Neural cell (in vitro differentiated cells): Measurements from ENCODE around the gene CST9.

Experiments used
- CTCF ChIP-seq: fragments of 450-650 bp; IDR thresholded peaks from 2 replicates; pipeline ENCODE4 v1.5.1; 2014; ENCODE audit warnings: antibody characterized with exemption, mild to moderate bottlenecking, moderate library complexity; ENCODE audit not compliant: poor library complexity, severe bottlenecking
- EP300 ChIP-seq: fragments of 450-650 bp; conservative IDR thresholded peaks from 2 replicates; pipeline ENCODE4 v1.6.1; 2014; ENCODE audit warnings: antibody characterized with exemption, mild to moderate bottlenecking, moderate library complexity; ENCODE audit not compliant: poor library complexity, severe bottlenecking
- EZH2 ChIP-seq: fragments of 200-600, 300-800 bp; shearing (Covaris generic), sonication (generic); IDR thresholded peaks from 2 replicates; pipeline ENCODE4 v1.6.1; 2014; ENCODE audit warnings: antibody characterized with exemption, low read length, borderline replicate concordance, mild to moderate bottlenecking; ENCODE audit not compliant: insufficient read depth, poor library complexity, severe bottlenecking
- MXI1 ChIP-seq: fragments of 450-650 bp; conservative IDR thresholded peaks from 2 replicates; pipeline ENCODE4 v1.6.1; 2014; ENCODE audit warnings: antibody characterized with exemption, mild to moderate bottlenecking; ENCODE audit not compliant: poor library complexity, severe bottlenecking
- POLR2AphosphoS5 ChIP-seq: IDR thresholded peaks from 2 replicates; pipeline ENCODE4 v1.6.1; 2012
- RAD21 ChIP-seq: fragments of 450-650 bp; conservative IDR thresholded peaks from 2 replicates; pipeline ENCODE4 v1.6.1; 2014; ENCODE audit warnings: antibody characterized with exemption, mild to moderate bottlenecking, moderate library complexity
- REST ChIP-seq: IDR thresholded peaks from 2 replicates; pipeline ENCODE4 v1.6.1; 2012; ENCODE audit warnings: borderline replicate concordance
- TAF1 ChIP-seq: IDR thresholded peaks from 2 replicates; pipeline ENCODE4 v1.6.1; 2012; ENCODE audit warnings: low read depth

GRCh38 chr20:23585808-23586734 lies 19.6 kb downstream of the CST9 start:
- TF ChIP-seq EP300 (no peak), CTCF (no peak), RAD21 (no peak), POLR2AphosphoS5 (no peak), MXI1 (no peak), EZH2 (no peak), REST (no peak), TAF1 (no peak)
